ENCODE results near the gene PTPN11.

The PTPN11 gene

DNA sequence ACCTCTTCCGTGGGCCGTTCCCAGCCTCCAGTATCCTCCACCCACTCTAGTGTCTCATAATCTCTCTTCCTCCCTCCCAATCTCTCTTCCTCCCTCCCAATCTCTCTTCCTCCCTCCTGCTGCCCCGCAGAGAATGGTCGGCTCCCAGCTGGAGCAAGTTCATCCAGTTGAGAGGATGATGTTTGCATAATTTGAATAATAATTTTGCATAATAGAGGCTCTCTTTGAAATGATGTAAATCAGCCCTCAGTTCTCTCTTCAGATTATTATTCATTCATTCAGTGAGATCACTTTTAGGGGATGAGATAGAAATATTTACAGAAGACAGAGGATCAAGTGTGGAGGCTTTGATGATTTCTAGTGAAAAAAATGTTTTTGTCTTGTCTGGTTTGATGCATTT lies 125.0 kb downstream of the PTPN11 start:
- no peak for DNase-seq (ENCODE audit: low read depth)

GRCh38 chr12:112546339-112546738 lies 127.6 kb downstream of the PTPN11 start:
- DNase-seq (ENCODE audit: low read depth), result no peak

DNA sequence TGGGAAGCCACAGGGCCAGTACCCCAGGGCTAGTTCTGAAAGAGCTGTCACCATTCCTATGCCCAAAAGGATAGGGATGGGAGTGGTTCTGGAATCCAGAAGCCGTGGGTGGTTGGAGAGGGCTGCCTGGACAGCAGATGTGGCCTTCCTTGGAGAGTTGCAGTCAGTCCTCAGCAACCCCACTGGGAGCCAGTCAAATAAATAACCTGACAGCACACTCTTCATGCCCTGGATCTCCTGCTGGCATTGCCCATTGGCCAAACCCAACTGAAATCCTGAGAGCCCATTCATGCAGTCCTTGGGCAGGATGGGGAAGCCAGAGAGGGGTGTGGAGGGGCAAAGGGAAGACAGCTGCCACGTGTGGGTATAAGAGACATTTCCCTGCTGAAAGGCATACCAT lies 128.2 kb downstream of the PTPN11 start:
- no peak for DNase-seq (ENCODE audit: low read depth)

DNA sequence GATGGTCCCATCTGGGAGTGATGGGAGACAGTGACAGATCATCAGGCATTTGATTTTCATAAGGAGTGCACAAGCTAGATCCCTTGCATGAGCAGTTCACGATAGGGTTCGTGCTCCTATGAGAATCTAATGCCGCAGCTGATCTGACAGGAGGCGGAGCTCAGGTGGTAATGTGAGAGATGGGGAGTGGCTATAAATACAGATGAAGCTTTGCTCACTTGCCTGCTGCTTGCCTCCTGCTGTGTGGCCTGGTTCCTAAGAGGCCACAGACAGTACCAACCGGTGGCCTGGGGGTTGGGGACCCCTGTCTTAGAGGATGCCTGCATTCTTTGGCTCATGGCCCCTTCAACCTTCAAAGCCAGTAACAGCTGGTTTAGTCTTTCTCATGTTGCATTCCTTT lies 130.3 kb downstream of the PTPN11 start:
- no peak for DNase-seq (ENCODE audit: low read depth)

DNA sequence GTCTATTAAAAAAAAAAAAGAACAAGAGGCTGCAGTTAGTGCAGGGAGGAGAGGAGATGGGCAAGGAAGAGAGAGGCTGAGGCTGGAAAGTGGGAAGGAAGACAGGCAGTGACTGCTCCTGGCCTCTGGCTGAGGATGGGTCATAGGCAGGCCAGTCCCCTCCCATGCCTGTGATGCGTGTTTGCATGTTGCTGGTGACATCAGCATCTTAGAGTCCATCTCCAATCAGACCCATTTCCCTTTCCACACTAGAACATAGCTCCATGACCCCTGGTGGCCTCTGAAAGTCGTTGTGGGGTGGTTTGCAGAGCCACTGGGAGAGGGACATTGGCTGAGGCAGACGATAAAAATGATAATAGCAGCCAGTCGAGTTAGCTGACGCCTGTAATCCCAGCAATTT lies 132.9 kb downstream of the PTPN11 start:
- DNase-seq (ENCODE audit: low read depth), result no peak

GRCh38 chr12:112555621-112556233 lies 137.0 kb downstream of the PTPN11 start:
- no peak for DNase-seq (ENCODE audit: low read depth)

DNA sequence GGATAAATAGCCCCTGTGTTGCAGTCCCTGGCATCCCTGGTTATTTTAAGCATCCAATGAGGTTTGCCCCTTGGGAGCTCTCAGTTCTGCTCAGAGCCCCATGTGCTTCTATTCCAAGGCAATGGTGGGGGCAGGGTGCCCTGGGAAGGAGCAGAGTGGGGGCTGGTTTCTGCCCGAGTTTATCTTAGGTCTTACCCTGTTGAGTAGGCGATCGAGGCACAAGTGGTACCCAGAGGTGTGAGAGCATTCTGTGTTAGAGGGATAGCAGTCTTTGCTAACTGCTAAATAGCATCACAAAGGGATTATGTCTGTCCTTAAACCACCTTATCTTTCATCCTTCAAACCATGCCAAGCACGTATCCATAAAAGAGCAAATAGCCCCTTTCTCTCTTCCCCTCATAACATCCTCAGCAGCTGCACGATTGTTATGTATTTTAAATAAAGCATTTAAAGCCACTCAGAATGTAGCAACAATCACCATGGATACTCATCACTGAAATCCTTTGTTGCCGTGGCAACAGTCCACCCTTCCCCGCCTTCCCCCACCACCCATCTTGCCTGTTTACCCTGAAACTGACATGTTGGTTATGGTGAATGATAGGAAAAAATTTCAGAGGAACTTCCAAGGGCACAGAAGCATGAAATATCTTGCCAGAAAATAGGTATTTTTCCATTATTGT lies 139.3 kb downstream of the PTPN11 start:
- DNase-seq (ENCODE audit: low read depth), result no peak
